Breast epithelium (tissue), 4 donors: Measurements from ENCODE around the gene TBC1D9B. TPM values are rescaled to one million over a fixed set of nuclear protein-coding genes. Genes with fewer than 3 reads are reported as not detected.

Source experiments
- DNase-seq, 2 donors: peaks; one replicate each; pipeline ENCODE4 v3.0.0-alpha.2; 2019; ENCODE audit warnings: low spot score in 2 of 2
- H3K27ac ChIP-seq, 2 donors: fragments of 200-600 bp; sonication (generic) in 1 of 2; one replicate each; pipeline ENCODE4 v1.5.1; 2016 to 2019; ENCODE audit warnings: mild to moderate bottlenecking in 1 of 2
- H3K27me3 ChIP-seq, 2 donors: fragments of 200-600 bp; sonication (generic) in 1 of 2; one replicate each; pipeline versions ENCODE4 v1.5.1 to v1.6.0; 2017 to 2019; ENCODE audit warnings: control low read depth in 1 of 2, mild to moderate bottlenecking in 1 of 2
- H3K36me3 ChIP-seq: fragments of 200-600 bp; one replicate; pipeline ENCODE4 v1.5.1; 2019
- H3K4me1 ChIP-seq, 2 donors: fragments of 200-600 bp; sonication (generic); one replicate each; pipeline ENCODE4 v1.5.1; 2016 to 2019; ENCODE audit warnings: control low read depth in 1 of 2
- H3K4me3 ChIP-seq, 3 donors: fragments of 200-600 bp; sonication (generic); 1 replicate in 2 of 3; 2 replicates in 1 of 3; pipeline ENCODE4 v1.5.1; 2016 to 2019; ENCODE audit warnings: mild to moderate bottlenecking in 3 of 3, moderate library complexity in 2 of 3
- H3K9me3 ChIP-seq, 2 donors: fragments of 200-600 bp; sonication (generic) in 1 of 2; one replicate each; pipeline ENCODE4 v1.5.1; 2016 to 2019; ENCODE audit warnings: control low read depth in 1 of 2
- CTCF ChIP-seq, 3 donors: fragments of 450-650 bp; IDR thresholded peaks; one replicate each; pipeline ENCODE4 v1.5.1; 2016 to 2017; ENCODE audit warnings: antibody characterized with exemption in 3 of 3, mild to moderate bottlenecking in 3 of 3, moderate library complexity in 3 of 3
- POLR2A ChIP-seq: fragments of 450-650 bp; IDR thresholded peaks from one replicate; pipeline ENCODE4 v1.6.1; 2016; ENCODE audit warnings: antibody characterized with exemption, mild to moderate bottlenecking, moderate library complexity
- POLR2AphosphoS5 ChIP-seq, 3 donors: sonication (generic); formaldehyde crosslinking; IDR thresholded peaks; one replicate each; pipeline ENCODE4 v1.6.1; 2017; ENCODE audit warnings: antibody characterized with exemption in 3 of 3
- intact Hi-C: fragments of 100-400 bp; cut with DNase I; formaldehyde crosslinking; loops from one replicate; pipeline ENCODE4 v1.15.1; 2023; ENCODE audit warnings: low total_unique reads
- total RNA-seq, 3 donors: library from RNA; depleted of rRNA; stranded (reverse); fragments of >200 nt; gene quantifications; one replicate each; pipeline ENCODE4 v1.1.0, GENCODE V29; 2016

TBC1D9B gene
- total RNA-seq, 3 donors from 2014 or later, result 73.5 to 143 (median 105) TPM

GRCh38 chr5:179883163-179883562 is 24.5 kb downstream of the TBC1D9B start:
- Histone ChIP-seq H3K27me3 (no peaks in the 10 kb centered on the region), H3K36me3 (peaks cover 25% of the 10 kb centered on the region), H3K9me3 (peaks cover 11 to 21% of the 10 kb centered on the region in 2 donors), H3K4me1 (no peaks in the 10 kb centered on the region), H3K4me3 (no peak overlapping the region), H3K27ac (no peak overlapping the region)
- intact Hi-C loops, result no loop called here
- TF ChIP-seq POLR2AphosphoS5 (IDR thresholded peaks at IDR 0.05), result no peak
- TF ChIP-seq POLR2A, result no peak
- TF ChIP-seq CTCF (IDR thresholded peaks at IDR 0.05), result no peak
- no peak for DNase-seq

- Histone ChIP-seq H3K4me1 (no peaks in the 10 kb centered on the region), H3K4me3 (no peak overlapping the region), H3K36me3 (peaks cover 22% of the 10 kb centered on the region), H3K9me3 (peaks cover 11 to 21% of the 10 kb centered on the region in 2 donors), H3K27me3 (no peaks in the 10 kb centered on the region), H3K27ac (no peak overlapping the region)
- TF ChIP-seq CTCF (IDR thresholded peaks at IDR 0.05) (no peak), POLR2AphosphoS5 (IDR thresholded peaks at IDR 0.05) (no peak)
- intact Hi-C loops, result no loop called here
- DNase-seq, result no peak
Measured at GRCh38 chr5:179882338-179882737, 25.4 kb downstream of the TBC1D9B start.

GRCh38 chr5:179880848-179881590 is 26.7 kb downstream of the TBC1D9B start:
- intact Hi-C loops, result no loop called here
- Histone ChIP-seq H3K27ac (no peak overlapping the region), H3K27me3 (no peaks in the 10 kb centered on the region), H3K4me1 (no peaks in the 10 kb centered on the region), H3K9me3 (peaks cover 11 to 21% of the 10 kb centered on the region in 2 donors), H3K36me3 (peaks cover 19% of the 10 kb centered on the region), H3K4me3 (no peak overlapping the region)
- DNase-seq, result peak in 1 of 2 donors; percentile 48
- TF ChIP-seq CTCF (IDR thresholded peaks at IDR 0.05) (no peak), POLR2AphosphoS5 (IDR thresholded peaks at IDR 0.05) (no peak), POLR2A (no peak)

- Histone ChIP-seq H3K4me1 (no peaks in the 10 kb centered on the region), H3K27me3 (no peaks in the 10 kb centered on the region), H3K4me3 (no peak overlapping the region), H3K36me3 (peaks cover 19% of the 10 kb centered on the region), H3K9me3 (peaks cover 11 to 21% of the 10 kb centered on the region in 2 donors), H3K27ac (no peak overlapping the region)
- peak in 1 of 2 donors; percentile 30 for DNase-seq
- TF ChIP-seq CTCF (IDR thresholded peaks at IDR 0.05), result no peak
- no peak for TF ChIP-seq POLR2A
- no peak for TF ChIP-seq POLR2AphosphoS5 (IDR thresholded peaks at IDR 0.05)
- intact Hi-C loops, result no loop called here
Measured at GRCh38 chr5:179880066-179880650, 27.5 kb downstream of the TBC1D9B start.

- peaks cover 15% of the 10 kb centered on the region for H3K36me3 ChIP-seq
- TF ChIP-seq POLR2A (no peak), CTCF (IDR thresholded peaks at IDR 0.05) (no peak), POLR2AphosphoS5 (IDR thresholded peaks at IDR 0.05) (no peak)
- intact Hi-C loops, result loop anchor here (5.0 kb wide), 1 partner anchor 1192 kb away; no protein-coding TSS in a partner anchor
Measured at GRCh38 chr5:179879690-179880010, 28.0 kb downstream of the TBC1D9B start.

More at GRCh38 chr5:179879690-179880010, 28.0 kb downstream of the TBC1D9B start:
- no peak for DNase-seq
- Histone ChIP-seq H3K4me3 (no peak overlapping the region), H3K9me3 (peaks cover 11 to 21% of the 10 kb centered on the region in 2 donors), H3K4me1 (no peaks in the 10 kb centered on the region), H3K27me3 (no peaks in the 10 kb centered on the region), H3K27ac (no peak overlapping the region)
